Activated naive CD8-positive, alpha-beta T cell treated with anti-CD3 and anti-CD28 coated beads, Interleukin-2, amount 50 U/mL, for 24 hours (primary cell): ENCODE data around the gene LIG1.

Experiments
- ATAC-seq: fragments of 150-1000 bp; cut with Tn5 transposase; one replicate; pipeline ENCODE4 v1.10.0; 2021
- DNase-seq: peaks from one replicate; pipeline ENCODE4 v3.0.0; 2021
- H3K27ac Mint-ChIP-seq: one replicate; pipeline ENCODE4 v1.8.0; 2021; ENCODE audit warnings: mild to moderate bottlenecking, mixed read lengths
- H3K27me3 Mint-ChIP-seq: one replicate; pipeline ENCODE4 v1.8.0; 2021; ENCODE audit warnings: mixed read lengths
- H3K36me3 Mint-ChIP-seq: one replicate; pipeline ENCODE4 v1.8.0; 2021; ENCODE audit warnings: low read depth, mixed read lengths
- H3K4me1 Mint-ChIP-seq: one replicate; pipeline ENCODE4 v1.8.0; 2021; ENCODE audit warnings: mixed read lengths
- H3K4me3 Mint-ChIP-seq: one replicate; pipeline ENCODE4 v1.8.0; 2021; ENCODE audit warnings: mild to moderate bottlenecking, moderate library complexity, mixed read lengths
- H3K9me3 Mint-ChIP-seq: one replicate; pipeline ENCODE4 v1.8.0; 2021; ENCODE audit warnings: mixed read lengths

Gene LIG1

DNA sequence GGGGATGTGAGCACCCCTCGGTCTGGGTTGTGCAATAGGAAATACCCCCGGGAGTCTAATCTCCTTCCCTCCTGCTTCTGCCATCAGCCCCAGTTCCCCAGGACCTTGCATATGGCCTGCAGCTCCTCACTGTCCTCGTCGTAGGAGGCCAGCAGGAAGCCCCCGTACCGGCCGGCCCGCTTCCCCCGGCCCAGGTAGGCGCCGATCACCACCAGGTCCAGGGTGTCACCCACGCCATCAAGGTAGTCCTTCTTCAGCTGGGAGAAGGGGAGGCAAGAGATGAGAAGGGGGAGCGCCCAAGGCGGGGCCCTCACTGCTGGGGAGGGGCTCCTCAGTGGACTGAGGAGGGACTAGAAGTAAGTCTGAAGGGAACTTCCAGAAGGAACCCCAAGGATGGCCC, 49.1 kb downstream of the LIG1 start:
- no peak for ATAC-seq
- peaks cover 64% of the 10 kb centered on the region for H3K36me3 Mint-ChIP-seq
- no peak overlapping the region for H3K27ac Mint-ChIP-seq

DNA sequence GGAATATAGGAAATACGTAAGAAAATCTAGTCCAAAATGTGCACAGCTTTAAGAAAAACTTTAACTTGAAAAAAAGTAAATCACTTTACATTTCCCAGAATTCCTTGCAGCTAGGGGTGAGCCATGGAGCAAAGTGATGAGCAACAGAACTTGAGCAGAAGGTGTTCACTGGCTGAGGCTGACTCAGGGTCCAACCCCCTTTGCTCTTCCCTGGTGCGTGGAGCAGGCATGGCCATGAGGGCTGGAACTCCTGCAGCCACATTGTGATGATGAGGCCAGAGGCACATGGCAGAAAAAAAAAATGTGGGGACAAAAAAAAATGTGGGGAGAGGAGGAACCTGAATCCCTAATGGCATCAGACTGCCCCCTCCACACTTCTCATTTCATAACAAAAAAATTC, 49.6 kb downstream of the LIG1 start:
- no peak for ATAC-seq
- H3K27ac Mint-ChIP-seq = no peak overlapping the region
- H3K4me3 Mint-ChIP-seq = no peak overlapping the region

More for the DNA sequence above, 49.1 kb downstream of the LIG1 start:
- Mint-ChIP-seq H3K27me3 (no peaks in the 10 kb centered on the region), H3K4me3 (no peak overlapping the region), H3K4me1 (peaks cover 29% of the 10 kb centered on the region), H3K9me3 (no peaks in the 10 kb centered on the region)
- no peak for DNase-seq

DNA sequence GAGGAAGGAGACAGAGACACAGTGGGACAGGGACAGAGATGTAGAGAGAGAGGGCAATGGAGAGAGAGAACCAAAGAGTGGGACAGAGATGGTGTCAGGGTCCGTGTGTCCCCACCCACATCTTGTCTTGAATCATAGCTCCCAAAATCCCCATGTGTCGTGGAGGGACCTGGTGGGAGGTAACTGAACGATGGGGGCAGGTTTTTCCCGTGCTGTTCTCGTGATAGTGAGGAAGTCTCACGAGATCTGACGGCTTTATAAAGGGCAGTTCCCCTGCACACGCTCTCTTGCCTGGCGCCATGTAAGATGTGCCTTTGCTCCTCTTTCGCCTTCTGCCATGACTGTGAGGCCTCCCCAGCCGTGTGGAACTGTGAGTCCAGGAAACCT, 52.0 kb downstream of the LIG1 start:
- no peaks in the 10 kb centered on the region for H3K9me3 Mint-ChIP-seq
- ATAC-seq (peak; percentile 53), DNase-seq (no peak)
- peaks cover 17% of the 10 kb centered on the region for H3K4me1 Mint-ChIP-seq
- H3K4me3 Mint-ChIP-seq = no peak overlapping the region
- H3K36me3 Mint-ChIP-seq = peaks cover 49% of the 10 kb centered on the region
- H3K27ac Mint-ChIP-seq = peak overlapping the region; percentile 77
- no peaks in the 10 kb centered on the region for H3K27me3 Mint-ChIP-seq

More for the DNA sequence above, 49.6 kb downstream of the LIG1 start:
- H3K4me1 Mint-ChIP-seq = peaks cover 29% of the 10 kb centered on the region
- DNase-seq = no peak
- H3K9me3 Mint-ChIP-seq = no peaks in the 10 kb centered on the region
- H3K27me3 Mint-ChIP-seq = no peaks in the 10 kb centered on the region
- peaks cover 62% of the 10 kb centered on the region for H3K36me3 Mint-ChIP-seq

DNA sequence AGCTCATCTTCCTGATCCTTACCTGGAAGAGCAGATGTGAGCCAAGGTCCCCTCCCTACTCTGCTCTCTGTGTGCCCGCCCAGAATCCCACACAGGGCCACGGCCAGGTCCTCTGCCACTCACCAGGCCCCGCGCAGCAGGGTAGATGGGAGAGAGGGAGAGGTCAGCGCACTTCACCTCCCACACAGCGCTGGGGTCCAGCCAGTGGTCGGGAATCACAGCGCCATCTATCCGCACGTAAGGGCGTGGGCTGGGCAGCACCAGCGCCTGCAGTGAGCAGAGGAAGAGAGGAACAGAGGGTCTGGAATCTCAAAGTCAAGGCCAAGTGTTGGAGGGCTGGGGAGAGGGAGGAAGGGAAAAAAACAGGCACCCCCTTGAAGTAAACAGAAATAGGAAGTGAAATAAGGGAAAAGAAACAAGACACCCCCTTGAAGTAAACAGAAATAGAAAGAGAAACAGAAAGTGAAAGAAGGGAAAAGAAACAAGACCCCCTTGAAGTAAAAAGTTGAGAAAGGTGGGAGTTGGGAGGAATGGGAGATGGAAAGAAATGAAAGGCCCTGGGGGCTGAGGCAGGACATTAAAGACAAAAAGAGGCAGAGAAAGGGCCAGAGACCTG, 52.5 kb downstream of the LIG1 start:
- Mint-ChIP-seq H3K4me3 (no peak overlapping the region), H3K9me3 (no peaks in the 10 kb centered on the region), H3K27ac (peak overlapping the region; percentile 77), H3K36me3 (peaks cover 45% of the 10 kb centered on the region), H3K27me3 (no peaks in the 10 kb centered on the region), H3K4me1 (peaks cover 17% of the 10 kb centered on the region)
- no peak for DNase-seq
- ATAC-seq = no peak

DNA sequence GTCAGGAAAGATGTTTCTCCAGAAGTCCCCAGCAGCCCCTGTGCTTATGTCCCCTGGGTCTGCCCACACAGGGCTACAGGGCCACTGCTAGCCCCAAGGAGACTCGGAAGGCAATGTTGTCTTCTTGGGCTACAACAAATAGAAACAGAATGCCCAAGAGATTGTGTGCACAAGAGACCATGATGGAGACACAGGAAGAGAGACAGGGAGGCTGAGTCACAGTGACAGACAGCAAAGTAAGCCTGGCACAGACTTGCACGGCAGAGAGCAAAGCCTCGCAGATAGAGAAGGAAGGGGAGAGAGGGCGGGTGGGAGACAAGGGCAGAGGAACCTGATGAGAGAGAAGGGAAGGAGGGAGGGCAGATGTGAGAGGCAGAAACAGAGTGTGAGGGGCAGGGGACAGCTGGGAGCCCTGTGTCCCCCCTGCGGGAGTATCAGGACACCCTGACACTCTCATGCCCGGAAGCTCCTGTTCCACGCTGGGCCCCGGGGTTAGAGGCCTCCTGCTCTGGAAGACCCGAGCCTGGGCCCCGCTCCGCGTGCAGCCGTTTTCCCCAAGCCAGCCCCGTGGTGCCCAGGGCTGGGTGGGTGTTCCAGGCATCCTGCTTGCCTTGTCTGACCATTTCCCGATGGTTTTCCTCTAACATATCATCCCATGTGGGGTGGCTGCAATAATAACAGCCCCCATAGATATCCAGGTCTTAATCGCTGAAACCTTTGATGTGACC, 56.8 kb downstream of the LIG1 start:
- Mint-ChIP-seq H3K4me1 (peaks cover 21% of the 10 kb centered on the region), H3K4me3 (no peak overlapping the region), H3K27me3 (no peaks in the 10 kb centered on the region), H3K9me3 (no peaks in the 10 kb centered on the region), H3K36me3 (peaks cover 16% of the 10 kb centered on the region), H3K27ac (no peak overlapping the region)
- ATAC-seq (no peak), DNase-seq (no peak)

DNA sequence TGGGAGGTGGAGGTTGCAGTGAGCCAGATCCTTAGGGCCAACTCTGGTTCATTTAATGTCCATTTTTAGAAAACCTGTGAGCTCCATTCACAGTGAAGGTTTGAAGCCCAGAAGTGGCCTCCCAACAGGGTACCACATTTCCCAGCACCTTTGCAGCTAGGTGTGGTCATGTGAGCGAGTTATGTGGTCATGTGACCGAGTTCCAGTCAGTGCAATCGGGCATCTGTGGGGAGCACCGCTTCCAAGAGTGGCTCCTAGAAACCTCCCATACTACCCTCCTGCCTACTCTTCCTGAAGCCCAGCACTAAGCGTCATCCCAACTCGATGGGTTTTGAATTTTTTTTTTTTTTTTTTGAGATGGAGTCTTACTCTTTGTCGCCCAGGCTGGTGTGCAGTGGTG, 58.9 kb downstream of the LIG1 start:
- H3K36me3 Mint-ChIP-seq = peaks cover 6% of the 10 kb centered on the region
- no peaks in the 10 kb centered on the region for H3K9me3 Mint-ChIP-seq
- H3K4me1 Mint-ChIP-seq = peaks cover 17% of the 10 kb centered on the region
- peak overlapping the region; percentile 87 for H3K27ac Mint-ChIP-seq
- H3K4me3 Mint-ChIP-seq = no peak overlapping the region
- H3K27me3 Mint-ChIP-seq = no peaks in the 10 kb centered on the region
- no peak for DNase-seq
- no peak for ATAC-seq

DNA sequence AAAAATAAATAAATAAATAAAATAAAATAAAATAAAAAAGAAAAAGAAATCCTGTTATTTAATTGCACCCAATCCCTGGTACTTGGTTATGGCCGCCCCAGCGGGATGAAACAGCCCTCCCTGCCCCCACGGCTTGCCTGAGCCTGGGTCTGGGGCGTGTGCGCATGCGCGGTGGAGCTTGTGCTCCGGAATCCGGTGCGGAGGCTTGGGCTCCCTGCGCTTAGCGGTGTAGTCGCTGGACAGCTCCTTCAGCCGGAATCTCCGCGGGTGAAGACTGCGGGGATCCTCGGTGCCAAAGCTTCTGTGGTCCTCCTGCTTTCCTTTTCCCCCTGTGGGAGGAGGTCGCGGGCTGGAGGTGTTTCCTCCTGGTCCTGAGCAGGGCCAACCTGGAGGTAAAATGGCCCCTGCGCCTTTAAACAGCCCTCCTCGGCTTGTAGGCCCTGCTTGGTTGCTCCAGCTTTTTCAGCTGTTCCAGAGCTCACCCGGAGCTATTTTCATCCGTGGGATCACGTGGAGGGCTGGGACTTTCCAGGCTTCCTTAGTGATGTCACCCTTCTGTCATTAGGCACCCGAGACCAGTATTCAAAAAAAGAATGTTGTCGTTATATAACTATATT, 59.7 kb downstream of the LIG1 start, which contains the start of gene PLA2G4C:
TSS of gene PLA2G4C (minus strand) at position 468 of the 617 bp plus-strand sequence. CDS start 4,288 bp downstream, outside the sequence.
- peak within 1 kb of the TSS; percentile 87 for H3K27ac Mint-ChIP-seq
- H3K4me1 Mint-ChIP-seq = peaks cover 17% of the 10 kb centered on the region
- ATAC-seq (peak; percentile 74), DNase-seq (peak; percentile 88)
- H3K4me3 Mint-ChIP-seq = peak within 1 kb of the TSS; percentile 81
- peaks cover 6% of the 10 kb centered on the region for H3K36me3 Mint-ChIP-seq
- H3K27me3 Mint-ChIP-seq = no peaks in the 10 kb centered on the region
- no peaks in the 10 kb centered on the region for H3K9me3 Mint-ChIP-seq

DNA sequence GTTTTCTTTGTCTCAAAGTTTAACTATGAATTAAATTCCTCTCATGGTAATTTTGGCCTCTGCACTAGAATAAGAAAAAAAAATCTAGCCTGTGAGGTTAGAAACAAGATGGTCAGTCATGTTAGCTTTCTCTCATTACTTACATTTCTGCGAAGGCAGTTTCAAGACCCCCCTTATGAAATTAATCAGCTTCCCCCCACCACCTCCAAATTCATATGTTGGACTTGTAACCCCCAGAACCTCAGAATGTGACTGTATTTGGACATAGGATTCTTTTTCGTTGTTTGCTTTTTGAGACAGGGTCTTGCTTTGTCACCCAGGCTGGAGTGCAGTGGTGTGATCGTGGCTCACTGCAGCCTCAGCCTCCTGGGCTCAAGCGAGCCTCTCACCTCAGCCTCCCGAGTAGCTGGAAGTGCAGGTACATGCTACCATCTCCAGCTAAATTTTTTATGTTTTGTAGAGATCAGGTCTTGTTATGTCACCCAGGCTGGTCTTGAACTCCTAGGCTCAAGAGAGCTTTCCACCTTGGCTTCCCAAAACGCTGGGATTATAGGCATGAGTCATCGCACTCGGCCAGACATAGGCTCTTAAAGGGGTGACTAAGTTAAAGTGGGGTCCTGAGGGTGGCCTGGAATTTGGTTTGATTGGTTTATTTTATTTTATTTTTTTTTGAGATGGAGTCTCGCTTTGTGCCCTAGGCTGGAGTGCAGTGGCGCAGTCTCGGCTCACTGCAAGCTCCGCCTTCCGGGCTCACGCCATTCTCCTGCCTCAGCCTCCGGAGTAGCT, 61.0 kb downstream of the LIG1 start:
- DNase-seq (no peak), ATAC-seq (no peak)
- peak overlapping the region; percentile 4 for H3K4me3 Mint-ChIP-seq
- H3K4me1 Mint-ChIP-seq = peaks cover 17% of the 10 kb centered on the region
- peaks cover 3% of the 10 kb centered on the region for H3K36me3 Mint-ChIP-seq
- no peaks in the 10 kb centered on the region for H3K27me3 Mint-ChIP-seq
- H3K9me3 Mint-ChIP-seq = no peaks in the 10 kb centered on the region
- no peak overlapping the region for H3K27ac Mint-ChIP-seq

DNA sequence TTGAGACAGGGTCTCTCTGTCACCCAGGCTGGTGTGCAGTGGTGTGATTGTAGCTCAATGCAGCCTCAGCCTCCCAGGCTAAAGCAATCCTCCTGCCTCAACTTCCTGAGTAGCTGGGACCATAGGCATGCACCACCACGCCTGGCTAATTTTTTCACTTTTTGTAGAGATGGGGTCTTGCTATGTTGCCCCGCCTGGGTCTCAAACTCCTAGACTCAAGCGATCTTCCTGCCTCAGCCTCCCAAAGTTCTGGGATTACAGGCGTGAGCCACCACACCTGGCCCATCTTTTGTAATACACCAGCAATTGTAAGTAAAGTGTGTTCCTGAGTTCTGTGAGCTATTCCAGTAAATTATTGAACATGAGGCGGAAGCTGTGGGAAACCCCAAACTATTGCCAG, 66.2 kb downstream of the LIG1 start:
- Mint-ChIP-seq H3K4me1 (peaks cover 6% of the 10 kb centered on the region), H3K9me3 (no peaks in the 10 kb centered on the region), H3K27ac (no peak overlapping the region), H3K4me3 (no peak overlapping the region), H3K27me3 (no peaks in the 10 kb centered on the region), H3K36me3 (peaks cover 3% of the 10 kb centered on the region)
- ATAC-seq = no peak
- DNase-seq = no peak

DNA sequence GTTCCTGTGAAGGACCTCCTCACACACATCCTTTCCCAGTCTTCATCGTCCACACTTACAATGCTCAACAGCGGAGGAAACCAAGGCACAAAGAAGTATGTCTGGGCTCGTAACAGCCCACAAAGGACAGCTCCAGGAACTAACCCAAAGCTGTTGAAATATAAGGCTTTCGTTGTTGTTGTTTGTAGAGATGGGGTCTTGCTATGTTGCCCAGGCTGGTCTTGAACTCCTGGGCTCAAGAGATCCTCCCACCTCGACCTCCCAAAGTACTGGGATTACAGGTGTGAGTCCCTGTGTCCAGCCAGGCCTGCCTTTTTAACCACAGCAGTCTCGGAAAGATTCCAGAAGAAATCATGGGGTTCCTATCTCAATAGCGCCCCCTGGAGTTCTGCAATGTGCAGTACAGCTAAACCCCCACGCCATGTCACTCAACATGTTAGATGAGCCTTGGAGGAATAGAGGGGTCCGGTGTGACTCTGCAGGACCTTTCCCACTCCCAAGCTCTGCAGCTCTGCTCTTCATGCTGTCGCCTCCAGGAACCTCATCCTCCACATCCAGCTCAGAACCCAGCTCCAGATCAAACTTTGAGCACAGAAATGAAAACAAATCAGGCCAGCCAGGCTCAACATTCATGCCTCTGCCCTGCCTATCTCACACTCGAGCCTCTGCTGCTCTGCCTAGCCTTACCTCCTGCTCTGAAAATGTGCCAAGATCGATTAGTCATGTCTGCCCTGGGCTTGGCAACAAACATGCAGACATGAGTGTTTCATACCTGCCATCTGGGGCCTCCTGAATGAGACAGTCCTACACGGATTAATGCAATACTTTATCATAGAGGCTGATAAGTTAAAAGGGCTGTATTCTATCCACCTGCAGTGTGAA, 67.0 kb downstream of the LIG1 start:
- H3K27me3 Mint-ChIP-seq = no peaks in the 10 kb centered on the region
- DNase-seq = peak; percentile 35
- H3K27ac Mint-ChIP-seq = no peak overlapping the region

DNA sequence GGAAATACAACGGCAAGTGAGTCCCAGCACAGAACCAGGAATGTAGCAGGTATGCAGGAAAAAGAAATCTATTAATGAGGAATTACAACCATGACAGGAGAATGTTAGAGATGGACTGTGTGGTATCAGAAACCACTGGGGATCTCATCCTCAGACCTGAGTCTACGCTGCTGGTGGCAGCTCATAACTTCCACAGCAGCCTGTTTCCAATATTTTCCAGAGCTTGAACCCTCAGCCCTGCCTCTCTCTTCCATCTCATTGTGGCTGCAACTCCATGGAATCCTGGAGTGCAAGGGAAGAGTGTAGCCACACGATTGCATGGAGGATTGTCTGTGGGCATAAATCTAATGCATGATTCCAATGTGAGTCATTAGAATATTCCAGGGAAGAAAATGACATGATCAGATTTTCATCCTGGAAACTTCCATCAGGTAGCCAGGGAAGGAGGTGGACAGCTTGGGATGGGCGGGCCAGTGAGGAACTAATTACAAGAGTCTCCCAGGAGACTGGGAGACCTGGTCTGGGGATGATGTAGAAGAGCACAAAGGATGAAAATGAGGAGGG, 74.5 kb downstream of the LIG1 start:
- DNase-seq = no peak
- peaks cover 5% of the 10 kb centered on the region for H3K9me3 Mint-ChIP-seq
- peaks cover 19% of the 10 kb centered on the region for H3K36me3 Mint-ChIP-seq
- H3K27me3 Mint-ChIP-seq = peaks cover 2% of the 10 kb centered on the region
- H3K27ac Mint-ChIP-seq = no peak overlapping the region
- no peak for ATAC-seq
- no peak overlapping the region for H3K4me3 Mint-ChIP-seq
- peaks cover 3% of the 10 kb centered on the region for H3K4me1 Mint-ChIP-seq

More for the DNA sequence above, 67.0 kb downstream of the LIG1 start:
- H3K36me3 Mint-ChIP-seq = peaks cover 3% of the 10 kb centered on the region
- H3K9me3 Mint-ChIP-seq = no peaks in the 10 kb centered on the region
- no peak overlapping the region for H3K4me3 Mint-ChIP-seq
- peaks cover 6% of the 10 kb centered on the region for H3K4me1 Mint-ChIP-seq
- ATAC-seq = peak; percentile 43

DNA sequence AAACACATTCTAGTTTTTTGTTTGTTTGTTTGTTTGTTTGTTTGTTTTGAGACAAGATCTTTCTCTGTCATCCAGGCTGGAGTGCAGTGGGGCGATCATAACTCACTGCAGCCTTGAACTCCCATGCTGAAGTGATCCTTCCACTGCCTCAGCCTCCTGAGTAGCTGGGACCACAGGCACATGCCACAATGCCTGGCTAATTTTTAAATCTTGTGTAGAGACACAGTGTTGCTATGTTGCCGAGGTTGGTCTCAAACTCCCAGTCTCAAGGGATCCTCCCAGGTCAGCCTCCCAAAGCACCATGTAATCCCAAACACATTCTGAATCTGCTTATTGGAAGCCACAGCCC, 75.3 kb downstream of the LIG1 start:
- no peak for ATAC-seq
- Mint-ChIP-seq H3K27me3 (peaks cover 6% of the 10 kb centered on the region), H3K27ac (no peak overlapping the region), H3K4me3 (no peak overlapping the region), H3K36me3 (peaks cover 19% of the 10 kb centered on the region), H3K4me1 (peaks cover 3% of the 10 kb centered on the region), H3K9me3 (peaks cover 5% of the 10 kb centered on the region)
- no peak for DNase-seq

DNA sequence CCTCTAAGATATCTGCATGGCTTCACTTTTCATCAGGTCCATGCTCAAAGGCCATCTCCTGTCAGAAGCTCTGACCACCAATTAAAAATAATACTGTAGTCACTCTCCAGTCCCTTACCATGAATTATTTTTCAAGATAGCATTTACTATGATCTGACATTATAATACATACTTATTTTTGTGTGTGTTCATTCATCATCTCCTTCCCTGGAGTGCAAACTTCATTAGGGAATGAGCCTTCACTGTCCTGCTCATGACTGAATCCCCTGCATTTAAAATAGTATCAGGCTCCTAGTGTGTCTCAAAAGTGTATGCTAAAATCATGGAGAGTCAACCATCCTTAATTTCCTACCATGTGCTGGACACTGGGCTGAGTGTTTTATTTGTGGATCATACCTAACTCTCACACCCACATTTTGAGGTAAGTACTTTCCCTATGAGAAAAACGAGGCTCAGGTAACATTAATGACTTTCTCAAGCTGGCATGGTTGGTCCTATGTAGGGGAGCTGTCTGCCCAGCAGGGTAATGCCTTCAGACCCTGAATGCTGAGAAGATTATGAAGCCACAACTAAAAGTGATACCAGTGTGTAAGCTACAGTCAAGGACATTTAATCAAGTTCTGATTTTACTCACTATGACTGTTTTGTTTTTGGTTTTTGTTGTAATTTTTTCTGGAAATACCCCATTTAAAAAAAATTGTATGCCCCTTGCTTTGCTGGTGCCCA, 75.9 kb downstream of the LIG1 start:
- Mint-ChIP-seq H3K36me3 (peaks cover 19% of the 10 kb centered on the region), H3K27me3 (peaks cover 6% of the 10 kb centered on the region), H3K9me3 (peaks cover 5% of the 10 kb centered on the region), H3K27ac (no peak overlapping the region), H3K4me1 (peaks cover 3% of the 10 kb centered on the region), H3K4me3 (no peak overlapping the region)
- DNase-seq = no peak
- no peak for ATAC-seq
